RWPE1 (cell line): ENCODE measurements around the gene KLHDC7A.

Experiments used
- CTCF ChIA-PET: fragments of 350-600 bp; sonication (Branson Sonifier 250); formaldehyde crosslinking; extraction: SDS; loops from one replicate; lab custom pipeline; 2021; lab: Yijun Ruan, JAX
- POLR2A ChIA-PET: fragments of 400-600 bp; formaldehyde crosslinking; extraction: SDS; loops from one replicate; lab custom pipeline; 2020; ENCODE audit warnings: antibody characterized with exemption; ENCODE audit not compliant: low non-redundant PET; lab: Yijun Ruan, JAX
- DNase-seq: peaks from one replicate; pipeline ENCODE4 v3.0.0; 2012; ENCODE audit warnings: low spot score
- H3K27ac ChIP-seq: fragments of 450-650 bp; 2 replicates; pipeline ENCODE4 v1.5.1; 2017
- TF ChIP-seq, protein P1 (sequence below): fragments of 450-650 bp; conservative IDR thresholded peaks from 2 replicates; pipeline ENCODE4 v1.5.1; 2017; ENCODE audit warnings: low read depth, mild to moderate bottlenecking

KLHDC7A gene

DNA sequence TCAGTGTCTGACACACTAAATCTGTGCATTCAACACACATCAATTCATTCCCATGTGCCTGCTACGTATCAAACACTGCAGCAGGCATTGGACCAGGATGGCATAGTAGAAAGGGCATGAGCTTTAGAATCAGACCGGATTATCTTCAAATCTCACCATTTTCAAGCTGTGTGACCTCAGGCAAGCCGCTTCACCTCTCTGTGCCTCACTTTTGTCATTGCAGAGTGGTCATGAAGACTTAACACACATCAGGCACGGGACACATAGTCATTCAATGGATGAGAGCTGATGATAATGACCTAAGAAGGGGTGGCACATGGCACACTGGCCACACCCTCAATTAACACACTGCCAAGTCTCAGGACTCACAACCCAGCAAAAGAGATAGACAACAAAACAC is 46.8 kb downstream of the KLHDC7A start:
- no peak overlapping the region for H3K27ac ChIP-seq
- POLR2A ChIA-PET = no interaction called here
- no peak for DNase-seq
- TF ChIP-seq, protein P1, sequence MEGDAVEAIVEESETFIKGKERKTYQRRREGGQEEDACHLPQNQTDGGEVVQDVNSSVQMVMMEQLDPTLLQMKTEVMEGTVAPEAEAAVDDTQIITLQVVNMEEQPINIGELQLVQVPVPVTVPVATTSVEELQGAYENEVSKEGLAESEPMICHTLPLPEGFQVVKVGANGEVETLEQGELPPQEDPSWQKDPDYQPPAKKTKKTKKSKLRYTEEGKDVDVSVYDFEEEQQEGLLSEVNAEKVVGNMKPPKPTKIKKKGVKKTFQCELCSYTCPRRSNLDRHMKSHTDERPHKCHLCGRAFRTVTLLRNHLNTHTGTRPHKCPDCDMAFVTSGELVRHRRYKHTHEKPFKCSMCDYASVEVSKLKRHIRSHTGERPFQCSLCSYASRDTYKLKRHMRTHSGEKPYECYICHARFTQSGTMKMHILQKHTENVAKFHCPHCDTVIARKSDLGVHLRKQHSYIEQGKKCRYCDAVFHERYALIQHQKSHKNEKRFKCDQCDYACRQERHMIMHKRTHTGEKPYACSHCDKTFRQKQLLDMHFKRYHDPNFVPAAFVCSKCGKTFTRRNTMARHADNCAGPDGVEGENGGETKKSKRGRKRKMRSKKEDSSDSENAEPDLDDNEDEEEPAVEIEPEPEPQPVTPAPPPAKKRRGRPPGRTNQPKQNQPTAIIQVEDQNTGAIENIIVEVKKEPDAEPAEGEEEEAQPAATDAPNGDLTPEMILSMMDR = no peak
- CTCF ChIA-PET = interaction anchor here (2.3 kb wide), 1 partner anchor 48 kb away, joined by 6 read pairs; no protein-coding TSS in a partner anchor

DNA sequence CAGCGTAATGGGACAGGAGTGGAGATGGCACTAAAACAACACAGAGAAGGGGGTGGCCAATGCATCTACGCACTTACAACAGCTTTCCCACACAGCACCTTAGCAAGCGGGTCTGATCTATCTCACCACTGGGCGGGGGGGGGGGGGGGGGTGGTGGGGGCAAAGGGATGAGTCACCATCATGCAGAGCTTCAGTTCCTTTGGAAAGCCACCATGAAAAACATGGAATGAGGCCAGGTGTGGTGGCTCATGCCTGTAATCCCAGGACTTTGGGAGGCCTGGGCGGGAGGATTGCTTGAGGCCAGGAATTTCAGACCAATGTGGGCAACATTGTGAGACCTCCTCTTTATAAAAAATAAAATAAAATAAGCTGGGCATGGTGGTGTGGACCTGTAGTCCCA is 47.2 kb downstream of the KLHDC7A start:
- TF ChIP-seq, protein P1 = no peak
- DNase-seq = no peak
- CTCF ChIA-PET = interaction anchor here (2.3 kb wide), 1 partner anchor 48 kb away, joined by 6 read pairs; no protein-coding TSS in a partner anchor
- POLR2A ChIA-PET = no interaction called here
- no peak overlapping the region for H3K27ac ChIP-seq

DNA sequence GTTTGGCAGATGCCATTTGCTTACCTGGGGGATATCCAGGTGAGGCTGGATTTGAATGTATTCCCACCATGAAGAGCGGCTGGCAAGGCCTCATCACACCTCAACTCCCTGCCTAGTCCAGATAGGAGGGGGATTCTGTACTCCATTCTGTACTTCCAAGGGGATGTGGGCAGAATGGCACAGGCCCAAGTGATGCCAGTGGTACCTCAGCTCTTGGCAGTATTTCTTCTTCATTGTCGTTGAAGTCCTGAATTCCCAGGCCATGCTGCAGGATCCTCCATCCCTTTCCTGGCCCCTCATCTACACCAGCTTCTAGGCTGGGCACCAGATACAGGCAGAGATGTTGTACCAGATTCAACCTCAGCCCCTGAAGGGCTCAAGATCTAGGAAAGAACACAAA is 47.9 kb downstream of the KLHDC7A start:
- CTCF ChIA-PET = interaction anchor here (2.3 kb wide), 1 partner anchor 47 kb away, joined by 6 read pairs; no protein-coding TSS in a partner anchor
- no peak overlapping the region for H3K27ac ChIP-seq
- POLR2A ChIA-PET = no interaction called here
- no peak for DNase-seq
- TF ChIP-seq, protein P1 = no peak

DNA sequence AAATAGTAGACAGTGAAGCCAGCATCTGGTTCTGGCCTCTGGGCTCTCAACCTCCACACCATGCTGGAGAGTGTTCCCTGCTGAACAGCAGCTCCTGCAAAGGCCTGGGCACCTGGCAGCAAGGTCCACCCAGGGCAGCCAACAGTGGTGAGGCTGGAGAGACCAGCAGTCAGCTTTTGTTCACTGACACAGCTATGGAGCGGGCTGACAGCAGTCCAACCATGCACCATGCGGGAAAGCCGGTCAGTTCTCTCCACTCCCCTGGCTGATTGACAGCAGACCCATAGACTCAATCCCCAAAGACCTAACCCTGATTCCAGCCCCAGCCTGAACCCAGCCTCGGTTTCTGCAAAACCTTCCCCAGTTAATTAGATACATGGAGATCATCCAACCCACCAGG is 49.0 kb downstream of the KLHDC7A start:
- POLR2A ChIA-PET = no interaction called here
- no peak overlapping the region for H3K27ac ChIP-seq
- DNase-seq = no peak
- TF ChIP-seq, protein P1 = no peak
- CTCF ChIA-PET = interaction anchor here (2.3 kb wide), 1 partner anchor 46 kb away, joined by 6 read pairs; no protein-coding TSS in a partner anchor

- ChIA-PET POLR2A (no interaction called here), CTCF (interaction anchor here (0.5 to 0.6 kb wide), 2 partner anchors 231 to 307 kb away, joined by 4 read pairs; no protein-coding TSS in a partner anchor)
- H3K27ac ChIP-seq = no peak overlapping the region
- TF ChIP-seq, protein P1 = no peak
- DNase-seq = no peak
These were observed 50.1 kb downstream of the KLHDC7A start for GRCh38 chr1:18530587-18531502.

- CTCF ChIA-PET = interaction anchor here (0.5 kb wide), 1 partner anchor 232 kb away, joined by 4 read pairs; no protein-coding TSS in a partner anchor
- H3K27ac ChIP-seq = no peak overlapping the region
- TF ChIP-seq, protein P1 = no peak
- DNase-seq = no peak
- POLR2A ChIA-PET = no interaction called here
These were observed 50.7 kb downstream of the KLHDC7A start for GRCh38 chr1:18531503-18531845.
